ENCODE measurements around the gene PRAMEF12.

DNA sequence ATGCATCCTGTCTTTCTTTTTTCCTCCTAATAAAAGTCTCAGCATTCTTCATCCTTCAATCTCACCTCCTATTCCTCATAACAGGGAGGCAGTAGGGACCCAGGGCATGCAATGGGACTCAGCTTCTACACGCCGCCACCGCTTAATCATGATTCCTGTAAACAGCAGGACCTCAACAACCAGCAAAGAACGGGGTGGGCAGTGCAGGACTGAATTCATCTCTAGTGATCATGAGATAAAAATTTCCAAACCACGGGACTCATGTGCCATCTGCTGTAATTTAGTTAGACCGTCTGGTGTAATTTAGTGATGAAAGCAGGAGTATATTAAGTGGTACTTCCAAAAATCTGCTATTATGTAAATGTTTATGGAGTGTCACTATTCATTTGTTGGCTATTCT is 5.4 kb downstream of the PRAMEF12 start:
- TF ChIP-seq, protein P1, sequence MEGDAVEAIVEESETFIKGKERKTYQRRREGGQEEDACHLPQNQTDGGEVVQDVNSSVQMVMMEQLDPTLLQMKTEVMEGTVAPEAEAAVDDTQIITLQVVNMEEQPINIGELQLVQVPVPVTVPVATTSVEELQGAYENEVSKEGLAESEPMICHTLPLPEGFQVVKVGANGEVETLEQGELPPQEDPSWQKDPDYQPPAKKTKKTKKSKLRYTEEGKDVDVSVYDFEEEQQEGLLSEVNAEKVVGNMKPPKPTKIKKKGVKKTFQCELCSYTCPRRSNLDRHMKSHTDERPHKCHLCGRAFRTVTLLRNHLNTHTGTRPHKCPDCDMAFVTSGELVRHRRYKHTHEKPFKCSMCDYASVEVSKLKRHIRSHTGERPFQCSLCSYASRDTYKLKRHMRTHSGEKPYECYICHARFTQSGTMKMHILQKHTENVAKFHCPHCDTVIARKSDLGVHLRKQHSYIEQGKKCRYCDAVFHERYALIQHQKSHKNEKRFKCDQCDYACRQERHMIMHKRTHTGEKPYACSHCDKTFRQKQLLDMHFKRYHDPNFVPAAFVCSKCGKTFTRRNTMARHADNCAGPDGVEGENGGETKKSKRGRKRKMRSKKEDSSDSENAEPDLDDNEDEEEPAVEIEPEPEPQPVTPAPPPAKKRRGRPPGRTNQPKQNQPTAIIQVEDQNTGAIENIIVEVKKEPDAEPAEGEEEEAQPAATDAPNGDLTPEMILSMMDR (IDR thresholded peaks at IDR 0.05) = no peak
- no peak for TF ChIP-seq POLR2A (IDR thresholded peaks at IDR 0.05; ENCODE audit: low read depth)
- TF ChIP-seq POLR2AphosphoS5 (IDR thresholded peaks at IDR 0.05) = no peak
